ENCODE measurements around the gene TAPBP. TPM values are rescaled to one million over a fixed set of nuclear protein-coding genes. Genes with fewer than 3 reads are reported as not detected.

The TAPBP gene
- total and polyA plus RNA-seq, 12 donors: 20.6 to 242 (median 82.7) TPM

GRCh38 chr6:33273129-33273923, 40.6 kb downstream of the TAPBP start:
- H3K36me3 ChIP-seq: peaks cover 0 to 60% (median 28%) of the 10 kb centered on the region in 9 donors
- intact Hi-C loops (cut with DNase I): loop anchor here in 1 of 10 donors (2.0 kb wide), 1 partner anchor 43 kb away; the partner anchor contains the start of gene ZBTB22
- WGBS, 2 donors: 66 to 67% methylated on average over 11 of the region's 11 CpGs

GRCh38 chr6:33272275-33273128, 41.4 kb downstream of the TAPBP start:
- ATAC-seq (peak; percentile 1 to 31 (median 16)), DNase-seq (no peak)
- peaks cover 0 to 66% (median 36%) of the 10 kb centered on the region in 9 donors for H3K36me3 ChIP-seq
- H3K27ac ChIP-seq: peak overlapping the region in 9 of 10 donors; percentile 75 to 98 (median 93)
- H3K27me3 ChIP-seq: no peaks in the 10 kb centered on the region
- WGBS, 2 donors: 10 to 13% methylated on average over 22 of the region's 22 CpGs
- intact Hi-C loops (cut with DNase I): loop anchor here in 1 of 10 donors (2.0 kb wide), 1 partner anchor 44 kb away; the partner anchor contains the start of gene ZBTB22
- H3K4me3 ChIP-seq: peak overlapping the region; percentile 70 to 88 (median 80)
- H3K4me1 ChIP-seq: peaks cover 10 to 65% (median 55%) of the 10 kb centered on the region in 9 donors
- TF ChIP-seq CTCF (IDR thresholded peaks at IDR 0.05): no peak
- no peaks in the 10 kb centered on the region for H3K9me3 ChIP-seq

More at GRCh38 chr6:33273129-33273923, 40.6 kb downstream of the TAPBP start:
- TF ChIP-seq CTCF (IDR thresholded peaks at IDR 0.05): no peak
- Histone ChIP-seq H3K27ac (peak overlapping the region in 5 of 10 donors; percentile 15 to 97 (median 93)), H3K9me3 (no peaks in the 10 kb centered on the region), H3K4me3 (peak overlapping the region in 9 of 10 donors; percentile 70 to 88 (median 81)), H3K27me3 (no peaks in the 10 kb centered on the region), H3K4me1 (peaks cover 10 to 73% (median 63%) of the 10 kb centered on the region in 9 donors)
- ATAC-seq (no peak), DNase-seq (no peak)

- Histone ChIP-seq H3K27ac (peak within 1 kb of the TSS; percentile 87 to 98 (median 93)), H3K36me3 (peaks cover 0 to 74% (median 44%) of the 10 kb centered on the region in 9 donors), H3K4me1 (peaks cover 10 to 62% (median 53%) of the 10 kb centered on the region in 9 donors), H3K4me3 (peak within 1 kb of the TSS; percentile 70 to 88 (median 80)), H3K27me3 (no peaks in the 10 kb centered on the region), H3K9me3 (no peaks in the 10 kb centered on the region)
- no peak for TF ChIP-seq CTCF (IDR thresholded peaks at IDR 0.05)
- WGBS, 2 donors: 0 to 1% methylated on average over 48 of the region's 48 CpGs
- DNase-seq: peak; percentile 83 to 96
- intact Hi-C loops (cut with DNase I): loop anchor here in 2 of 10 donors (1.0 to 2.0 kb wide), 2 partner anchors 28 to 45 kb away; partner anchors contain the start of gene ZBTB22 (in 1 of the 2)
- peak; percentile 94 to 98 (median 98) for ATAC-seq
These were observed 42.2 kb downstream of the TAPBP start, which contains the start of the genes RPS18 and VPS52 for GRCh38 chr6:33271468-33272274. TSS of gene RPS18 (plus strand) at chr6:33272075. CDS start at chr6:33272120, 45 bp downstream. TSS of gene VPS52 (minus strand) at chr6:33271876. CDS start at chr6:33271675, 201 bp downstream.
